ENCODE results near the gene FARP2. TPM values are rescaled to one million over a fixed set of nuclear protein-coding genes. Genes with fewer than 3 reads are reported as not detected.

Gene FARP2
- total RNA-seq, 2 donors from 2014 or later: 48.1 to 67.4 TPM

GRCh38 chr2:241514553-241514952 is 158.5 kb downstream of the FARP2 start:
- Histone ChIP-seq H3K4me3 (no peak overlapping the region), H3K36me3 (no peaks in the 10 kb centered on the region), H3K27me3 (replicated peaks; ENCODE audit: insufficient read depth) (no peaks in the 10 kb centered on the region), H3K27ac (no peak overlapping the region), H3K4me1 (ENCODE audit: control insufficient read depth in 1 of 2, low read depth in 2 of 2) (peaks cover 0 to 4% of the 10 kb centered on the region in 2 donors), H3K9me3 (no peaks in the 10 kb centered on the region)
- no peak for ATAC-seq (ENCODE audit: insufficient number of reproducible peaks, low FRiP score, low read depth)
- TF ChIP-seq CTCF (IDR thresholded peaks at IDR 0.05): no peak
- DNase-seq (ENCODE audit: low spot score): no peak

- no peak for ATAC-seq (ENCODE audit: insufficient number of reproducible peaks, low FRiP score, low read depth)
- no peak for TF ChIP-seq CTCF (IDR thresholded peaks at IDR 0.05)
- H3K27ac ChIP-seq: no peak overlapping the region
These were observed 159.1 kb downstream of the FARP2 start for GRCh38 chr2:241514986-241515737.

GRCh38 chr2:241516520-241516965 is 160.5 kb downstream of the FARP2 start:
- no peaks in the 10 kb centered on the region for H3K4me1 ChIP-seq (ENCODE audit: control insufficient read depth in 1 of 2, low read depth in 2 of 2)
- no peaks in the 10 kb centered on the region for H3K36me3 ChIP-seq
- H3K27me3 ChIP-seq (replicated peaks; ENCODE audit: insufficient read depth): no peaks in the 10 kb centered on the region
- H3K9me3 ChIP-seq: no peaks in the 10 kb centered on the region
- no peak overlapping the region for H3K4me3 ChIP-seq
- ATAC-seq (ENCODE audit: insufficient number of reproducible peaks, low FRiP score, low read depth) (no peak), DNase-seq (ENCODE audit: low spot score) (no peak)
- no peak for TF ChIP-seq CTCF (IDR thresholded peaks at IDR 0.05)
- no peak overlapping the region for H3K27ac ChIP-seq

More at GRCh38 chr2:241514986-241515737, 159.1 kb downstream of the FARP2 start:
- no peak overlapping the region for H3K4me3 ChIP-seq
- H3K4me1 ChIP-seq (ENCODE audit: control insufficient read depth in 1 of 2, low read depth in 2 of 2): no peaks in the 10 kb centered on the region
- no peak for DNase-seq (ENCODE audit: low spot score)
- no peaks in the 10 kb centered on the region for H3K9me3 ChIP-seq
- no peaks in the 10 kb centered on the region for H3K27me3 ChIP-seq (replicated peaks; ENCODE audit: insufficient read depth)
- H3K36me3 ChIP-seq: no peaks in the 10 kb centered on the region

GRCh38 chr2:241517297-241517696 is 161.2 kb downstream of the FARP2 start:
- Histone ChIP-seq H3K27me3 (replicated peaks; ENCODE audit: insufficient read depth) (no peaks in the 10 kb centered on the region), H3K9me3 (no peaks in the 10 kb centered on the region), H3K27ac (no peak overlapping the region), H3K4me1 (ENCODE audit: control insufficient read depth in 1 of 2, low read depth in 2 of 2) (no peaks in the 10 kb centered on the region), H3K36me3 (no peaks in the 10 kb centered on the region), H3K4me3 (no peak overlapping the region)
- ATAC-seq (ENCODE audit: insufficient number of reproducible peaks, low FRiP score, low read depth) (no peak), DNase-seq (ENCODE audit: low spot score) (no peak)
- no peak for TF ChIP-seq CTCF (IDR thresholded peaks at IDR 0.05)

- no peaks in the 10 kb centered on the region for H3K36me3 ChIP-seq
- TF ChIP-seq CTCF (IDR thresholded peaks at IDR 0.05): no peak
- ATAC-seq (ENCODE audit: insufficient number of reproducible peaks, low FRiP score, low read depth): no peak
- no peak overlapping the region for H3K27ac ChIP-seq
- no peaks in the 10 kb centered on the region for H3K27me3 ChIP-seq (replicated peaks; ENCODE audit: insufficient read depth)
- no peak overlapping the region for H3K4me3 ChIP-seq
- DNase-seq (ENCODE audit: low spot score): no peak
- no peaks in the 10 kb centered on the region for H3K4me1 ChIP-seq (ENCODE audit: control insufficient read depth in 1 of 2, low read depth in 2 of 2)
- no peaks in the 10 kb centered on the region for H3K9me3 ChIP-seq
These were observed 163.6 kb downstream of the FARP2 start for GRCh38 chr2:241519669-241520068.
